GM23248 (cell line): ENCODE results near the gene IQCF2. TPM values are rescaled to one million over a fixed set of nuclear protein-coding genes. Genes with fewer than 3 reads are reported as not detected.

Experiments used
- DNase-seq: peaks from one replicate; pipeline ENCODE4 v3.0.0-alpha.2; 2015
- H2AFZ ChIP-seq: fragments of 200-600 bp; sonication (generic); 2 replicates; pipeline ENCODE4 v1.6.1; 2016; ENCODE audit warnings: antibody characterized with exemption
- H3F3A ChIP-seq: fragments of 200-600 bp; sonication (generic); 2 replicates; pipeline ENCODE4 v1.6.1; 2016; ENCODE audit warnings: mild to moderate bottlenecking, antibody characterized with exemption, mixed run types; ENCODE audit not compliant: insufficient read depth
- H3K27ac ChIP-seq: fragments of 200-600 bp; sonication (generic); 2 replicates; pipeline ENCODE4 v1.5.1; 2016; ENCODE audit warnings: mild to moderate bottlenecking
- H3K27me3 ChIP-seq: fragments of 200-600 bp; sonication (generic); replicated peaks from 2 replicates; pipeline ENCODE4 v1.6.1; 2016; ENCODE audit warnings: mild to moderate bottlenecking; ENCODE audit not compliant: insufficient read depth
- H3K36me3 ChIP-seq: fragments of 200-600 bp; sonication (generic); 2 replicates; pipeline ENCODE4 v1.6.1; 2016; ENCODE audit warnings: low read depth, mild to moderate bottlenecking
- H3K4me1 ChIP-seq: fragments of 200-600 bp; sonication (generic); 2 replicates; pipeline ENCODE4 v1.6.1; 2016; ENCODE audit warnings: mild to moderate bottlenecking; ENCODE audit not compliant: insufficient read depth
- H3K4me2 ChIP-seq: fragments of 200-600 bp; sonication (generic); one replicate; pipeline ENCODE4 v1.6.1; 2016; ENCODE audit warnings: mild to moderate bottlenecking; ENCODE audit not compliant: unreplicated experiment
- H3K4me3 ChIP-seq: fragments of 200-600 bp; sonication (generic); 2 replicates; pipeline ENCODE4 v1.5.1; 2016; ENCODE audit warnings: mild to moderate bottlenecking
- H3K79me2 ChIP-seq: fragments of 200-600 bp; sonication (generic); 2 replicates; pipeline ENCODE4 v1.6.1; 2016; ENCODE audit warnings: mild to moderate bottlenecking; ENCODE audit not compliant: insufficient read depth
- H3K9ac ChIP-seq: fragments of 200-600 bp; sonication (generic); 2 replicates; pipeline ENCODE4 v1.6.1; 2016; ENCODE audit warnings: mild to moderate bottlenecking
- H3K9me2 ChIP-seq: fragments of 200-600 bp; sonication (generic); 2 replicates; pipeline ENCODE4 v1.6.1; 2016; ENCODE audit warnings: mixed run types, mild to moderate bottlenecking, moderate library complexity; ENCODE audit not compliant: insufficient read depth
- H3K9me3 ChIP-seq: fragments of 200-600 bp; sonication (generic); one replicate; pipeline ENCODE4 v1.6.1; 2017; ENCODE audit warnings: low read depth
- H4K20me1 ChIP-seq: fragments of 200-600 bp; sonication (generic); 2 replicates; pipeline ENCODE4 v1.6.0; 2016; ENCODE audit not compliant: insufficient read depth
- EZH2 ChIP-seq: fragments of 200-600 bp; sonication (generic); IDR thresholded peaks from 2 replicates; pipeline ENCODE4 v1.6.1; 2018; ENCODE audit warnings: antibody characterized with exemption, mild to moderate bottlenecking; ENCODE audit not compliant: insufficient read depth, poor library complexity, severe bottlenecking
- EZH2phosphoT487 ChIP-seq: fragments of 200-600 bp; sonication (generic); IDR thresholded peaks from 2 replicates; pipeline ENCODE4 v1.6.1; 2018; ENCODE audit warnings: antibody characterized with exemption, moderate library complexity, mild to moderate bottlenecking, low read depth; ENCODE audit not compliant: insufficient read depth
- WGBS, 2 experiments: methylation state at CpG; one replicate each; pipeline ENCODE4 v1.1.6; 2015 to 2017; ENCODE audit warnings: low lambda C conversion rate in 2 of 2, low coverage in 1 of 2; ENCODE audit errors: missing lambda C conversion rate in 2 of 2; 5-methylcytosine and 5-hydroxymethylcytosine counted together
- in situ Hi-C: fragments of 300-500 bp; cut with MboI; formaldehyde crosslinking; loops from 2 replicates; pipeline ENCODE4 v1.15.0; 2020
- polyA plus RNA-seq: library from polyadenylated mRNA; unstranded; fragments of >200 nt; fragmentation: Nextera tagmentation; extraction: Ambion mirVana; gene quantifications from 2 replicates; pipeline ENCODE4 v1.2.1, GENCODE V29; 2016
- total RNA-seq: library from RNA; depleted of rRNA; stranded (reverse); fragments of >200 nt; shearing (Covaris generic); gene quantifications from 2 replicates; pipeline ENCODE4 v1.2.3, GENCODE V29; 2014

IQCF2 gene
- total and polyA plus RNA-seq, 2 experiments from 2014 or later, result not detected

- Histone ChIP-seq H3F3A (no peaks in the 10 kb centered on the region), H3K36me3 (no peaks in the 10 kb centered on the region), H3K27me3 (no peaks in the 10 kb centered on the region), H3K9ac (no peak overlapping the region), H3K4me3 (no peak overlapping the region), H3K79me2 (no peaks in the 10 kb centered on the region), H3K27ac (no peak overlapping the region), H3K9me2 (no peaks in the 10 kb centered on the region), H4K20me1 (no peaks in the 10 kb centered on the region), H2AFZ (no peak overlapping the region), H3K4me2 (no peak overlapping the region), H3K4me1 (no peaks in the 10 kb centered on the region), H3K9me3 (no peaks in the 10 kb centered on the region)
- 6 to 20% methylated on average over 2 of the region's 2 CpGs for WGBS, 2 experiments
- in situ Hi-C loops, result no loop called here
- TF ChIP-seq EZH2, result no peak
- no peak for TF ChIP-seq EZH2phosphoT487
- no peak for DNase-seq
Observed at GRCh38 chr3:51816723-51817122, 44.7 kb upstream of the IQCF2 start.

GRCh38 chr3:51817375-51817774, 44.0 kb upstream of the IQCF2 start:
- in situ Hi-C loops, result no loop called here
- Histone ChIP-seq H3K4me2 (no peak overlapping the region), H3F3A (no peaks in the 10 kb centered on the region), H3K4me1 (no peaks in the 10 kb centered on the region), H3K27ac (no peak overlapping the region), H3K36me3 (no peaks in the 10 kb centered on the region), H2AFZ (no peak overlapping the region), H3K9me3 (no peaks in the 10 kb centered on the region), H3K4me3 (no peak overlapping the region), H3K27me3 (no peaks in the 10 kb centered on the region), H3K9ac (no peak overlapping the region), H3K9me2 (no peaks in the 10 kb centered on the region), H4K20me1 (no peaks in the 10 kb centered on the region), H3K79me2 (no peaks in the 10 kb centered on the region)
- no peak for DNase-seq
- no peak for TF ChIP-seq EZH2phosphoT487
- TF ChIP-seq EZH2, result no peak
- 53% methylated on average over 2 of the region's 2 CpGs for WGBS, 2 experiments

DNA sequence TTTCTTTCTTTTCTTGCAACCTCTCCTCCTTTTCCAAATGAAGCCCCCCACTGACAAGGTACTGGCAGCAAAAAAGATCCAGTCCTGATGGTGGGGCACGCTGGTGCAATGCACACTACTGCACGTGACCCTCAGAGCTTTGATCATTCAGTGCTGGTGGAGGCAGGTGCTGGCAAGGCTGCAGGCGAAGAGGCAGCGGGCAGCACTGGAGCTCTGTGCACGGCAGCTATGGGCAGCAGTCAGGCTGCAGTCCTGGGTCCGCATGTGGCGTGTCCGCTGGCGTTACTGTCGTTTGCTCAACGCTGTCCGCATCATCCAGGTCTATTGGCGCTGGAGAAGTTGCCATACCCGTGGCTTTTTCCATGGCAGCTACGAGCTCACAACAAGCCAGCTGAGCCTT, 42.3 kb upstream of the IQCF2 start:
- Histone ChIP-seq H2AFZ (no peak overlapping the region), H4K20me1 (no peaks in the 10 kb centered on the region), H3F3A (no peaks in the 10 kb centered on the region), H3K4me3 (no peak overlapping the region), H3K4me2 (no peak overlapping the region), H3K27ac (no peak overlapping the region), H3K27me3 (no peaks in the 10 kb centered on the region), H3K9me2 (no peaks in the 10 kb centered on the region), H3K9ac (no peak overlapping the region), H3K36me3 (no peaks in the 10 kb centered on the region), H3K79me2 (no peaks in the 10 kb centered on the region), H3K9me3 (no peaks in the 10 kb centered on the region), H3K4me1 (no peaks in the 10 kb centered on the region)
- DNase-seq, result no peak
- TF ChIP-seq EZH2phosphoT487 (no peak), EZH2 (no peak)
- WGBS, 2 experiments, result 60 to 70% methylated on average over 15 of the region's 15 CpGs
- in situ Hi-C loops, result no loop called here

GRCh38 chr3:51819709-51820406, 41.6 kb upstream of the IQCF2 start:
- TF ChIP-seq EZH2phosphoT487, result no peak
- TF ChIP-seq EZH2, result no peak
- Histone ChIP-seq H3K9me3 (no peaks in the 10 kb centered on the region), H2AFZ (no peak overlapping the region), H3K36me3 (no peaks in the 10 kb centered on the region), H3K9ac (no peak overlapping the region), H3K79me2 (no peaks in the 10 kb centered on the region), H4K20me1 (no peaks in the 10 kb centered on the region), H3K4me3 (no peak overlapping the region), H3K27ac (no peak overlapping the region), H3F3A (no peaks in the 10 kb centered on the region), H3K4me2 (no peak overlapping the region), H3K9me2 (no peaks in the 10 kb centered on the region), H3K4me1 (no peaks in the 10 kb centered on the region), H3K27me3 (no peaks in the 10 kb centered on the region)
- in situ Hi-C loops, result no loop called here
- DNase-seq, result peak; percentile 9
- 28 to 31% methylated on average over 12 of the region's 12 CpGs for WGBS, 2 experiments
